LNCAP (cell line): ENCODE results near the gene B4GALNT3.

ENCODE experiments used
- TF ChIP-seq, protein P1 (sequence below): fragments of 450-650 bp; IDR thresholded peaks from 2 replicates; pipeline ENCODE4 v1.5.1; 2017; ENCODE audit warnings: mild to moderate bottlenecking

Gene B4GALNT3

DNA sequence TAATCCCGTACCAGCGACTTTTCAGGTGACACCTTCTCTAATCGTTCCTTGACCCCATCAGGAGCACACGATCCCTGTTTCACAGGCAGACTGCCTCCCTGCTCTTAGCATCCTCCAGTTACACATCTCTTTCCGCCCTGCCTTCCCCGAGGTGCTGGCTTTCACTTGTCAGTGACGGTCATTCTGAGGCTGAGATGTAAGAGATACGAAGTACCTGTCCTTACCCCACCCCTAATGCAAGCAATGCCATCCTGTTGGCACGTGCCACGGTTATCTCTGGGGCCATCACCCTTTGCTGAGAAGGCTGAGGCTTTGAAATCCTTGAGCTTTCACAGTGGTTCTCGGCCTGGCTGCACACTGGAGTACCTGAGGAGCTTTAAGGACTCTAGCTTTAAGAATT lies 24.4 kb downstream of the B4GALNT3 start:
- TF ChIP-seq, protein P1, sequence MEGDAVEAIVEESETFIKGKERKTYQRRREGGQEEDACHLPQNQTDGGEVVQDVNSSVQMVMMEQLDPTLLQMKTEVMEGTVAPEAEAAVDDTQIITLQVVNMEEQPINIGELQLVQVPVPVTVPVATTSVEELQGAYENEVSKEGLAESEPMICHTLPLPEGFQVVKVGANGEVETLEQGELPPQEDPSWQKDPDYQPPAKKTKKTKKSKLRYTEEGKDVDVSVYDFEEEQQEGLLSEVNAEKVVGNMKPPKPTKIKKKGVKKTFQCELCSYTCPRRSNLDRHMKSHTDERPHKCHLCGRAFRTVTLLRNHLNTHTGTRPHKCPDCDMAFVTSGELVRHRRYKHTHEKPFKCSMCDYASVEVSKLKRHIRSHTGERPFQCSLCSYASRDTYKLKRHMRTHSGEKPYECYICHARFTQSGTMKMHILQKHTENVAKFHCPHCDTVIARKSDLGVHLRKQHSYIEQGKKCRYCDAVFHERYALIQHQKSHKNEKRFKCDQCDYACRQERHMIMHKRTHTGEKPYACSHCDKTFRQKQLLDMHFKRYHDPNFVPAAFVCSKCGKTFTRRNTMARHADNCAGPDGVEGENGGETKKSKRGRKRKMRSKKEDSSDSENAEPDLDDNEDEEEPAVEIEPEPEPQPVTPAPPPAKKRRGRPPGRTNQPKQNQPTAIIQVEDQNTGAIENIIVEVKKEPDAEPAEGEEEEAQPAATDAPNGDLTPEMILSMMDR, result no peak

- TF ChIP-seq, protein P1, result no peak
These were observed 30.5 kb downstream of the B4GALNT3 start for GRCh38 chr12:490260-490659.

DNA sequence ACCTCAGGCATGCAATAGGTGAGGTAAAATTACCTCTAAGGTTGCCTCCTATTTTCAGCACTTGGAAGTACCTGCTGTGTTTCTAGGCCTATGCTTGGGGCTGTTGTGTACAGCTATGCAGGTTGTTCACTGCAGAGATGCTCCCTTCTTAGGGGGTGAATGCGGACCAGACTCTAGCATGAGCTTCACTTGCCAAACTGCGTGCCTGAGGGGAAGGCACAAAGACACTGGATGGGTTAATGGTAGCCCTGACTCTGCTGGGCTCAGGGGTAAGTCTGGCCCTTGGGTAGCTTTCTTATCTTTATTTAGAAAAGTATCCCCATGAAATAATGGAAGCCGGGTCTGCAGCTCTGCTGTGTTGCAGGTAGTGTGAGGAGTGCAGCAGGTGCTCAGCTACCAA lies 35.7 kb downstream of the B4GALNT3 start:
- TF ChIP-seq, protein P1, result no peak

- TF ChIP-seq, protein P1, result no peak
These were observed 37.0 kb downstream of the B4GALNT3 start for GRCh38 chr12:496736-497135.

DNA sequence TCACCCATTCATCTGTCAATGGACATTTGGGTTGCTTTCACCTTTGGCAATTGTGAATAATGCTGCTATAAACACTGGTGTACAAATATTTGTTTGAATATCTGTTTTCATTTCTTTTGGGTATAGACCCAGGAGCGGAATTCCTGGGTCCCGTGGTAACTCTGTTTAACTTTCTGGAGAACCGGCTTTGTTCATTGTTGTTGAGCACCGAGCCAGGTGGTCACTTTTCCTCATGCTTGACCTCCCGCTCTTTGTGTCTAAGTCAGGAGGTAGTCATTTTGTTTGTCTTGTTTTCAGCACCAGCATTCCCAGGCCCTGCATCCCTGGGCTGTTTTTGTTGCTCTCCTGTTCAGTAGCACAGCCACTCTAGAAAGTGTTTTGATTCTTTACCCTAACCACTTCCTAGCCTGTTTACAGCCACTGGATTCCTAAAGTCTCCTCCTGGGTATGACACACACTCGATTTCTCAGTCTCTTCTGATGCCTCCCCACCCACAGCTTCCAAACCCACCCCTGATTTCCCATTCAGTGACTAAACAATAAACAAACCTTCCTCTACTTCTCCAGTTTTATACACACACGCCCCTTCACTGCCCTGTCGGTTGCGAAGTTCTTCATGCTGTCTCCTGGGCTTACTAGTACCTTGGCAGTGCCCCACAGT lies 37.9 kb downstream of the B4GALNT3 start:
- TF ChIP-seq, protein P1, result no peak

DNA sequence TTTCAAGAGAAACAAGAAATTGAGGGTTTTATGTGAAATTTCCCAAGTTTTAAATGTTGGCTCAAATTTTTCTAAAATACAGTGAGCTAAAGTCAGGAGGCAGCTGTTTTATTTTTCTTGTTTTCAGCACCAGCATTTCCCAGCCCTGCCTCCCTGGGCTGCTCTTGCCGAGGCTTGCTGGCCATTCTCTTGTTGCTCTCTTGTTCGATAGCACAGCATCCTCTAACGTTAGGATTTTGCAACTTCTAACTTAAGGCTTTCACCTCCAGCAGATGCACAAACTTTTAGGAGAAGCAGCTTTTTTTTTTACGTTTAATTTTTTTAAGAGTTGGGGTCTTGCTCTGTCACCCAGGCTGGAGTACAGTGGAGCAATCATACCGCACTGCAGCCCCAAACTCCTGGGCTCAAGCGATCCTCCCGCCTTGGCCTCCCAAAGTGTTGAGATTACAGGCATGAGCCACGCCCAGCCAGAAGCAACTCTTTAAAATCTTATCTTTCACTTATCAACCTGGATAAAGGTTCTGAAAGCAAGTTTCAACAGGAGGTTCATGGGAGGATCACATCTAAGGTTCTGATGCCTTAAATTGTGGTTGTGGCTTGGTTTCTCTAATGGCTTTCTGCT lies 40.2 kb downstream of the B4GALNT3 start:
- TF ChIP-seq, protein P1, result no peak

GRCh38 chr12:501722-502447 lies 42.1 kb downstream of the B4GALNT3 start:
- TF ChIP-seq, protein P1, result no peak
